Activated CD8-positive, alpha-beta T cell treated with anti-CD3 and anti-CD28 coated beads for 36 hours (primary cell): ENCODE measurements around the gene ZNF385B. TPM values are rescaled to one million over a fixed set of nuclear protein-coding genes. Genes with fewer than 3 reads are reported as not detected.
"Not testable (repeated sequence)": the region's sequence is repeated elsewhere in the genome, so short reads cannot be mapped to it uniquely, and the experiment has no call there.

ENCODE experiments used
- ATAC-seq: fragments of 200-7000 bp; cut with Tn5 transposase; one replicate; pipeline ENCODE4 v1.10.0; 2021; ENCODE audit warnings: mild to moderate bottlenecking, moderate library complexity
- CTCF ChIA-PET: fragments of 350-600 bp; sonication (Branson Sonifier 250); formaldehyde crosslinking; loops from one replicate; lab custom pipeline; 2021; ENCODE audit warnings: antibody characterized with exemption; lab: Charles Lee
- POLR2A ChIA-PET: fragments of 350-600 bp; sonication (Branson Sonifier 250); formaldehyde crosslinking; loops from one replicate; lab custom pipeline; 2021; ENCODE audit warnings: antibody characterized with exemption; lab: Charles Lee
- DNase-seq: peaks from one replicate; pipeline ENCODE4 v3.0.0-alpha.2; 2020
- H3K27ac Mint-ChIP-seq: one replicate; pipeline ENCODE4 v1.8.0; 2021; ENCODE audit warnings: mild to moderate bottlenecking, mixed read lengths
- H3K27me3 Mint-ChIP-seq: one replicate; pipeline ENCODE4 v1.8.0; 2021; ENCODE audit warnings: mixed read lengths
- H3K36me3 Mint-ChIP-seq: one replicate; pipeline ENCODE4 v1.8.0; 2021; ENCODE audit warnings: low read depth, mixed read lengths
- H3K4me1 Mint-ChIP-seq: one replicate; pipeline ENCODE4 v1.8.0; 2021; ENCODE audit warnings: low read depth, mixed read lengths
- H3K4me3 Mint-ChIP-seq: one replicate; pipeline ENCODE4 v1.8.0; 2021; ENCODE audit warnings: mild to moderate bottlenecking, moderate library complexity, mixed read lengths
- H3K9me3 Mint-ChIP-seq: one replicate; pipeline ENCODE4 v1.8.0; 2021; ENCODE audit warnings: mixed read lengths
- intact Hi-C: fragments of 100-400 bp; cut with micrococcal nuclease; formaldehyde crosslinking; loops from one replicate; pipeline ENCODE4 v1.10.0; 2022
- total RNA-seq, 2 experiments: library from RNA; stranded (reverse); gene quantifications; one replicate each; pipeline ENCODE4 v1.2.3, GENCODE V29; 2021
- TF ChIP-seq, protein P1 (sequence below): fragments of 200-600 bp; IDR thresholded peaks from one replicate; pipeline ENCODE4 v1.8.0; 2022; ENCODE audit warnings: antibody characterized with exemption, mild to moderate bottlenecking

ZNF385B gene
- total RNA-seq, 2 experiments from 2014 or later: not detected

DNA sequence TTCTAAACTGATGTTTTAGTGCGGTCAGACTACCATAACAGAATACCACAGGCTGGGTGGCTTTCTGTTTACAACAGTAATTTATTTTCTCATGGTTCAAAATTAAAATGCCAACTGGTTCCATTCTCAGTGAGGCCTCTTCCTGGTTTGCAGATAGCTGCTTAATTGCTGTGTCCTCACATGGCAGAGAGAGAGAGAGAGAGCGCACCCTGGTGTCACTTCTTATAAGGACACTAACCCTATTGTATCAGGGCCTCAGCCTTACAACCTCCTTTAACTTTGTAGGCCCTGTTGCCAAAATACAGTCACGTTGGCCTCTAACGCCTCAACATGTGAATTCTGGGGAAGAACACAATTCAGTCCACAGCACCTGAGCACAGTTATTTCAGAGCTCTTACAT lies 37.5 kb upstream of the ZNF385B start:
- no peaks in the 10 kb centered on the region for H3K4me1 Mint-ChIP-seq
- peak; percentile 56 for ATAC-seq
- CTCF ChIA-PET: interaction anchor here (1.2 kb wide), 1 partner anchor 9 kb away, joined by 3 read pairs; no protein-coding TSS in a partner anchor
- peak; percentile 49 for DNase-seq
- H3K27ac Mint-ChIP-seq: no peak overlapping the region
- H3K27me3 Mint-ChIP-seq: peaks cover 2% of the 10 kb centered on the region
- no peaks in the 10 kb centered on the region for H3K36me3 Mint-ChIP-seq
- intact Hi-C loops: no loop called here
- POLR2A ChIA-PET: interaction anchor here (0.5 to 0.6 kb wide), 2 partner anchors 56 to 1969 kb away, joined by 4 to 5 read pairs; no protein-coding TSS in a partner anchor
- TF ChIP-seq, protein P1, sequence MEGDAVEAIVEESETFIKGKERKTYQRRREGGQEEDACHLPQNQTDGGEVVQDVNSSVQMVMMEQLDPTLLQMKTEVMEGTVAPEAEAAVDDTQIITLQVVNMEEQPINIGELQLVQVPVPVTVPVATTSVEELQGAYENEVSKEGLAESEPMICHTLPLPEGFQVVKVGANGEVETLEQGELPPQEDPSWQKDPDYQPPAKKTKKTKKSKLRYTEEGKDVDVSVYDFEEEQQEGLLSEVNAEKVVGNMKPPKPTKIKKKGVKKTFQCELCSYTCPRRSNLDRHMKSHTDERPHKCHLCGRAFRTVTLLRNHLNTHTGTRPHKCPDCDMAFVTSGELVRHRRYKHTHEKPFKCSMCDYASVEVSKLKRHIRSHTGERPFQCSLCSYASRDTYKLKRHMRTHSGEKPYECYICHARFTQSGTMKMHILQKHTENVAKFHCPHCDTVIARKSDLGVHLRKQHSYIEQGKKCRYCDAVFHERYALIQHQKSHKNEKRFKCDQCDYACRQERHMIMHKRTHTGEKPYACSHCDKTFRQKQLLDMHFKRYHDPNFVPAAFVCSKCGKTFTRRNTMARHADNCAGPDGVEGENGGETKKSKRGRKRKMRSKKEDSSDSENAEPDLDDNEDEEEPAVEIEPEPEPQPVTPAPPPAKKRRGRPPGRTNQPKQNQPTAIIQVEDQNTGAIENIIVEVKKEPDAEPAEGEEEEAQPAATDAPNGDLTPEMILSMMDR: peak; percentile 25
- H3K4me3 Mint-ChIP-seq: no peak overlapping the region
- H3K9me3 Mint-ChIP-seq: peaks cover 7% of the 10 kb centered on the region

DNA sequence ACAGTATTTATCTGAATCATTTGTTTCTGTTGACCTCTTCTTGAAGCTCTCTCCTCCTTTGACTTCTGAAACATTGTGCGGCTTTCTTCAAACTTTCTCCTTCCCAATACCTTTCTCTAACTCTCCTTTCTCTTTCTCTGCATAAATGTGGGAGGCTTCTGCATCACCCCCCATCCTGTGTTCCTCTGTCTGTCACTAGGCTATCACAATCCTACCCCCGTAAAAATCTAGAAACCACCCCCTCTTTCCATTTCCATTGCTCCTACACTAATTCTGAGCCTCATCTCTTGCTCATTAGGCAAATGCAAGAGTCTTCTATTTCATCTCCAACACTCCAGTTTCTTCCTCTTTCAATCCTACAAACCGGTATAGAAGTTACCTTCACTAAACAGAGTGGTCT lies 32.2 kb upstream of the ZNF385B start:
- TF ChIP-seq, protein P1: no peak
- Mint-ChIP-seq H3K27me3 (no peaks in the 10 kb centered on the region), H3K9me3 (peaks cover 4% of the 10 kb centered on the region), H3K36me3 (no peaks in the 10 kb centered on the region), H3K4me1 (no peaks in the 10 kb centered on the region), H3K4me3 (no peak overlapping the region), H3K27ac (no peak overlapping the region)
- ATAC-seq: no peak
- intact Hi-C loops: no loop called here
- ChIA-PET CTCF (interaction anchor here (1.1 kb wide), 1 partner anchor 11 kb away, joined by 4 read pairs; no protein-coding TSS in a partner anchor), POLR2A (no interaction called here)
- DNase-seq: no peak

DNA sequence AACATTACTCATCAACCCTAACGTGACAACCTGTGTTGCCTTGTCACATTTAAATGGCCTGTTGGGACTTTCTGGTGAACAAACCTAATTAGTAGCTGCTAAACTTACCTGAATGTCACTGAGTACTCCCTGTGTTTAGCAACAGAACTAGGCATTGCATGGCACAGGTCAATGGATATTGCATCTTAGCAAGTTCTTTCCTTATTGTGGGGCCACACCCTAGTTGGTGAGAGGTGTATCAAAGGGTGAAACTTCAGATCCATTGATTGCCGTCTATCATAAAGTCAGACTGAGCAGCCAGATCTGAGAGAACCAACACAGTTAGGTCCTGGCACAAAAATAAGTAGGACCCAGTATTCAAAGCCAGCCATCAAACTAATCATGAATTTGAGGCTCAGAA lies 29.8 kb upstream of the ZNF385B start:
- no peak for ATAC-seq
- DNase-seq: no peak
- H3K9me3 Mint-ChIP-seq: peaks cover 8% of the 10 kb centered on the region
- TF ChIP-seq, protein P1: no peak
- ChIA-PET POLR2A (no interaction called here), CTCF (no interaction called here)
- H3K4me3 Mint-ChIP-seq: no peak overlapping the region
- no peaks in the 10 kb centered on the region for H3K27me3 Mint-ChIP-seq
- H3K4me1 Mint-ChIP-seq: no peaks in the 10 kb centered on the region
- intact Hi-C loops: no loop called here
- no peaks in the 10 kb centered on the region for H3K36me3 Mint-ChIP-seq
- no peak overlapping the region for H3K27ac Mint-ChIP-seq

DNA sequence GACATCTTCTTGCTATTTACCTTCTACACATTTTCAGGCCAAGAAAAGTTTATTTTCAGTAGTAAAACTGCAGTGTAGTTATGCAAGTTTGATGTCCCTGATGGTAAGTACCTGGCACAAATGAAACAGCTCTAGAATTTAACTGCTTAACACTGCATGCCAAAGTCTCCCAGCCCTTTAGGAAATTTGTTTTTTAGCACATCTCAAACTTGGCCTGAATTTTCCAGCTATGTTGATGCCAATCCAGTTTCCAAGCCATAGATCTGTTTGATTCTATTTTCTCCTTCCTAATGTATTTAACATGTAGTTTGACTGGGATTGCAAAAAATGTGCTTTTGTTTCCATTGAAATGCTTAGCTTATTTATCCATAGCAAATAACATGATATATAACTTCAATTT lies 29.3 kb upstream of the ZNF385B start:
- CTCF ChIA-PET: no interaction called here
- no peaks in the 10 kb centered on the region for H3K4me1 Mint-ChIP-seq
- H3K9me3 Mint-ChIP-seq: peaks cover 8% of the 10 kb centered on the region
- intact Hi-C loops: no loop called here
- H3K36me3 Mint-ChIP-seq: no peaks in the 10 kb centered on the region
- H3K27me3 Mint-ChIP-seq: no peaks in the 10 kb centered on the region
- TF ChIP-seq, protein P1: no peak
- POLR2A ChIA-PET: no interaction called here
- no peak overlapping the region for H3K27ac Mint-ChIP-seq
- no peak overlapping the region for H3K4me3 Mint-ChIP-seq
- ATAC-seq (no peak), DNase-seq (no peak)

DNA sequence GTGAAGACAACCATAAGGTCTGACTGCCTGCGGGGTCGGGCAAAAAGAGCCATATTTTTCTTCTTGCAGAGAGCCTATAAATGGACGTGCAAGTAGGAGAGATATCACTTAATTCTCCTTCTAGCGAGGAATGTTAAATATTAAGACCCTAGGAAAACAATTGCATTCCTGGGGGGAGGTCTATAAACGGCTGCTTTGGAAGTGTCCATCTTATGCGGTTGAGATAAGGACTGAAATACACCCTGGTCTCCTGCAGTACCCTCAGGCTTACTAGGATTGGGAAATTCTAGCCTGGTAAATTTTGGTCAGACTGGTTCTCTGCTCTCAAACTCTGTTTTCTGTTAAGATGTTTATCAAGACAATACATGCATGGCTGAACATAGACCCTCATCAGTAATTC lies 27.2 kb upstream of the ZNF385B start:
- intact Hi-C loops, H3K36me3 Mint-ChIP-seq, DNase-seq, POLR2A ChIA-PET, H3K27ac Mint-ChIP-seq, ATAC-seq, H3K9me3 Mint-ChIP-seq, CTCF ChIA-PET, H3K4me3 Mint-ChIP-seq, H3K4me1 Mint-ChIP-seq, H3K27me3 Mint-ChIP-seq: not testable (repeated sequence)
